CD4-positive, alpha-beta T cell treated with Interleukin-17A for 1 hour (primary cell): ENCODE results near the gene TGFBR3.
"Not testable (repeated sequence)": the region's sequence is repeated elsewhere in the genome, so short reads cannot be mapped to it uniquely, and the experiment has no call there.

Experiments used
- DNase-seq: peaks from one replicate; pipeline ENCODE4 v3.0.0-alpha.2; 2020

Gene TGFBR3

DNA sequence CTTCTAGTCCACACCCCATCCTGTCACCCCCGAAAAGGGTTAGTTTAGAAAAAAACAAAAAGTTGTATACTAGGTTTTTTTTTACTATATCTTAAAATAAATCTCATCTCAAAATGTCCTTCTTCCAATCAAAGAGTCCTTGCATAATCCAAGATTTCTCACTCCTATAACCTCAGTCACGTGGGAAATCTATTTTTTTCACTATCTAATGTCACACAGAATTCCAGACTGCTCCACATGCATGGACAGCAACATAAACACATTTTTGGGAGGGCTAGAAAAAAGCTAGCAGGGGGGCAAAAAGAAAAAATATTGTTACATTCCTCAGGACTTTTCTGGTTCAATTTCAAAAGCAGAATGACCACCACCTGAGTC lies 39.3 kb downstream of the TGFBR3 start:
- DNase-seq: no peak

DNA sequence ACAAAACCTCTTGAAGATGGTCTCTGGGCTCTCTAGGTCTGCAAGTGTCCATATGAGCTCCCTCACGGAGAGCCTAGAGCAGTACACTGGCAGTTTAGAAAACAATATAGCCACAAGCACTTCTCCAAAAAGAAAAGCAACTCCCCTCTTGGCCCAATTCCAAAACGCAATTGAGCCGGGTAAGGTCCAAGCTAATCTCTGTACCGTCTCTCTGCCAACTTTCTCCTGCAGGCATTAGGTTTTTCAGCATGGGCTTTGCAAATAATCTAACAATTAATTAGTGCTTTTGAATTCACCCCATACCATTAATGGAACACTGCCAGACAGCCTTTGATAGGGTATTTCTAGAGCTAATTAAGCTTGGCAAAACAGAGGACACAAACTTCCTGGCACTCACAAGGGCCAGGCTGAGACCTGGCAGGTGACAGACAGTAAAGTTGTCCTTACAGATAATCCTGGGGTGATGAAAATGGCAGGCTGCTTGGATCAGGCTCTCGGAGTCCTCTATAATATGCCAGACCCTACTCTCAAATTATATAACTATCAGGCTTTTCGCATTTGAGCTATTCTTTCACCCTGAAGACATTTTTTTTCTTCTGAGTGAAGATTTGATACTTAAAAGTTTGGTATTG lies 39.8 kb downstream of the TGFBR3 start:
- no peak for DNase-seq

DNA sequence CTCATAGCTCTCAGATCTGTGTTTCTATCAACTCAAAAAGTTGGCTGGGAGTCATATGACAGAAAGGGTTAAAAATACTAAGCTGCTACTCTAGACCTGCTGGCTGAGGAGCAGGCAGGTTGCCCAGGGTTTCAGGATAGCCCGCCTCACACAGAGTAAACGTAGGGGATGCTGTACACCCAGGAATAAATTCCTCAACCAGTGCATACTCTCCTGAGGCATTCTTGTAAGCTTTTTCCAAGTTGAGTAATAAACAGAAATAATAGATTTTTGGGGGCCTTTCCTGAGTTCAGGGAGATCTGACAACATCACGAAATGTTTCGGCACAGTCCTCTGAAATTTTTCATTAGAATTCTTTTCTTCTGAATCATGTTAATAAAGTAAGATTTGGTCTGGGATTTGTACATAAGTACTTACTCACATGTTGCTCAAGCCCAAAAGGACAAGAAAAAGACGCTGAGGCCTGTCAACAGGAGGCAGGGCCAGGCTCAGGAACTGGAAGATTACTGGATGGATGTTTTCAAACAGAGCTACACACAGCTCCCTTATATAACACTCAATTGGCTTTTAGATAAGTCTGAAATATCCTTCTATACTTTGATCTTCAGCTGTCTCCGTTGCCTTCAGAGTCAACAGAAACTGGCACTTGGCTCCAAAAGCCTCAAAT lies 41.0 kb downstream of the TGFBR3 start:
- no peak for DNase-seq

DNA sequence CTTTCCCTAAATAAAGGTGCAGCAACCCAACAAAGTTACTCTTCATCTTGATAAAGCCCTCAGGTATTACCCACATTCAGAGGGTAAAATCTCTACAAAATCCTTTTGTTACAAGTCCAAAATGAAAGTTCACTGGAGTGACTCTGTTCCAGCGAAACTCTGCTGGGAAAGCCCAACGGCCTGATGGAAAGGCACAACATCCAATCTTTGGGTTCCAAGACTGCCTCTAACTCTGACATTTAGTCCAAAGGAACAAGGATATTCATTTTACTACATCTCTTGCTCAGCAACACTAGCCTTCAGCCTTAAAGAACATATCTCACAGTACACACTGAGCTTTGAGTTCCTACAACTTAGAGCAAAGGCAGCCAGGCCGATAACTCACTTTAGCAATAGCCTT lies 42.1 kb downstream of the TGFBR3 start:
- DNase-seq: no peak

DNA sequence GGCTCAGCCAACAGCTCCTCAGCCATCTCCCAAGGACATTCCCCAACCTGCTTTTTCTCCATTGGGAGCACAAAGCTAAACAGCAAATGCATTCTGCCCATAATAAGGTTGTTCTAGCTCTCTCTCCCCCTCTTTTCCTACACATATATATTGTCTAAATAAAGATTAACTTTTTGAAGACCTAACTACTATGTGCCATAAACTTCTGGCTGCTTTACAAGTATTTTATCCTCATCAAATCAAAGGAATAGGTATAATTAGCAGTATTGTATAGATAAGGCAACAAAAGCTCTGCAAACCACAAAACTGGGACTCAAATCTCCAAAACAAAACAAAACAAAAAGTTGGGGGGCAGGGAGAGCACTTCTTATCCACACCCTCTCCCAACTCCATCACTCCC lies 43.4 kb downstream of the TGFBR3 start:
- no peak for DNase-seq

DNA sequence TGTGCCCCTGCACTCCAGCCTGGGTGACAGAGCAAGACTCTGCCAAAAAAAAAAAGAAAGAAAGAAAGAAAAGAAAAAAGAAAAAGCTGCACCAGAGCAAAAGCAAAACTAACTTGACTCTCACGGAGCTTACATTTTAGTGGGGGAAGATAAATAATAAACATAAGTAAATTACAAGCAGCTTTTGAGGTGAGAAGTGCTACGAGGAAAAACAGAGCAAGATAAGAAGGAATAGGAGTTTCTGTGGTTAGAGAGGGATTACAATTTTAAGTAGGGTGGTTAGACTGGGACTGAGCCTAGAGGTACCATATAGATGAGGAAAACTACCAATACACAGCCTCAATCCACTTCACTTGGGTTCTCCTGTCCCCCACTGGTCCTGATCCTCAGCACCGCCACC lies 43.9 kb downstream of the TGFBR3 start:
- no peak for DNase-seq

DNA sequence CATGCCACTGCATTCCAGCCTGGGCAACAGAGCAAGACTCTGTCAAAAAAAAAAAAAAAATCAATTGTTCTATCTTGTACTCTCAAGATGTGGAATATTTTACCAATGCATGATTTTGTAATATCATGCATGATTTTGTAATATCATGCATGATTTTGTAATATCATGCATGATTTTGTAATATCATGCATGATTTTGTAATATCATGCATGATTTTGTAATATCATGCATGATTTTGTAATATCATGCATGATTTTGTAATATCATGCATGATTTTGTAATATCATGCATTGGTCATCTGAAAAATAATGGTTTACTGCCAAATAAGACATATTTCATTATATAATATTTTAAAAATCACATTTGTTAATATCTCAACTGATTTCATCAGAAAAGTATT lies 45.7 kb downstream of the TGFBR3 start:
- DNase-seq: not testable (repeated sequence)

DNA sequence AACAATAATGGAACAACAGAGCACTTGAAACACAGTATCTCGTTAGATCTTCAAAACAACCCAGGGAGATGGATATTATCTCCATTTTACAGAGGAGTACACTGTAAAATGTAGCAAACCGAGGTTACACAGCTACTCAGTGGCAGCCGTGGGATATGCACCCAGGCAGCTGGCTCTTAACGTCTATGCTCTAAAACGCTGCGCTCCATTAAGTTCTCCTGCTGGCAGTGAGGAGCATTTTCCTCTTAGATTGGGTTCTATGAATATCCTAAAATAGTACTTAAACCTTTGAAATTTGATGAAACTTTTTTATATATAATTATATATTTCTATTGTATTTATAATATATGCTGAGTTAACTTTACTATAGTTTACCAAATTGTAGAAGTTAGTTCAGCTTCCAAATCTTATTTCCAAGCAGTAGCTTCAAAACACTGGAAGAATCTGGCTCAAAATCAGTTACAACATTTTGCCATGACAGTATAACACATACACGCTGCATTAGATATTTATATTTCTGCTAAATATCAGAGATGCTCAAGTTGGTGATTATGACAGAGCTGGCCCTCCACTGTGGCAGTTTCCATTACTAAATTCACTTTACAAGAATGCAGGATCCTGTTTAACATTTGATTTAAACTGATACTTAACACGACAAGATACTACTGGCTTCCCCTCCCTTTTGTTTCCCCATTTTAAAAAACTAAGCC lies 49.5 kb downstream of the TGFBR3 start:
- DNase-seq: no peak

DNA sequence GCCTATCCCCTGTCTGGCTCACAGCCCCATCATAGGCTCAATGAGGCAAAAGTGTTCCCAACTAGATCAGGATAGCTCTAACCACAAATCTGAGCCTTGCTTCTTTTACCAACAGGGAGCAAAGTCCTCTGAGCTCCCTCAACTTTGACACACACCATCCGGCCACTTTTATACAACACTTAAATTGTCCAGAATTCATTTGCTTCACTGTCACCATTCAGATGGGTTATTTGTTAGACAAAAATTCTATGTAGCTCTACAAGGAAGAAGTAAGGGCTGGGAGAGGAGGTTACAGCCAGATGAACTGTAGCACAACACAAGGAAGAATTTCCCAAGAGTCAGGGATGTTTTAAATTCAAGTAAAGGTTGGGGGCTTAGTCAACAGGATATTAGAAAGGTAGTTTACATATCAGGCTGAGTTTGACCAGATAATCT lies 50.8 kb downstream of the TGFBR3 start:
- DNase-seq: no peak

DNA sequence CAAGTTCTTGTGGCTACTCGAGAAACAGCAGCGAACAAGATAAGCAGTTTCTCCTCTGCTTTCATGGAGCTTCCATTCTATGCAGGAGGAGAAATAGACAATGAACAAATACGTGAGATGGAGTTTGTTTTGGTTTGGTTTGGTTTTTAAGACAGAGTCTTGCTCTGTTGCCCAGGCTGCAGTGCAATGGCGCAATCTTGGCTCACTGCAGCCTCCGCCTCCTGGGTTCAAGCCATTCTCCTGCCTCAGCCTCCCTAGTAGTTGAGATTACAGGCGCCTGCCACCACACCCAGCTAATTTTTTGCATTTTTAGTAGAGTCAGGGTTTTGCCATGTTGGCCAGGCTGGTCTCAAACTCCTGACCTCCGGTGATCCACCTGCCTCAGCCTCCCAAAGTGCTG lies 51.4 kb downstream of the TGFBR3 start:
- not testable (repeated sequence) for DNase-seq

DNA sequence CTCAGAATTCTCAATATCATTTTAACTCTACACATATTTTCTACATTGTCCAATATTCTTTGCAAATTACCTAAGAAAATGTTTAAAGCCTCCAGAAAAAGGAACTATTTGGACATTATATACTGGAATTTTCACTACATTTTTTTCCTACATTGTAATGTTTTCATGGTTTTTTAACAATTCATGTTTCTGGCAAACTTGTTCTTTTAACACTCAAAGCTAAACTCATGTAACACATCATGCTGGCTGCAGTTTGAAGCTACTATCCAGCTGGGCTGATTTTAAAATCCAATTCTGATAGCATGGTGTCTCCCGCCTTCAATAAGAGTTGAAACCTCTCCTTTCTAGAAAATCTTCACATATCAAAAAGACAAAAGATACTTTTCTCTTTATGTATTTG lies 52.0 kb downstream of the TGFBR3 start:
- DNase-seq: no peak

DNA sequence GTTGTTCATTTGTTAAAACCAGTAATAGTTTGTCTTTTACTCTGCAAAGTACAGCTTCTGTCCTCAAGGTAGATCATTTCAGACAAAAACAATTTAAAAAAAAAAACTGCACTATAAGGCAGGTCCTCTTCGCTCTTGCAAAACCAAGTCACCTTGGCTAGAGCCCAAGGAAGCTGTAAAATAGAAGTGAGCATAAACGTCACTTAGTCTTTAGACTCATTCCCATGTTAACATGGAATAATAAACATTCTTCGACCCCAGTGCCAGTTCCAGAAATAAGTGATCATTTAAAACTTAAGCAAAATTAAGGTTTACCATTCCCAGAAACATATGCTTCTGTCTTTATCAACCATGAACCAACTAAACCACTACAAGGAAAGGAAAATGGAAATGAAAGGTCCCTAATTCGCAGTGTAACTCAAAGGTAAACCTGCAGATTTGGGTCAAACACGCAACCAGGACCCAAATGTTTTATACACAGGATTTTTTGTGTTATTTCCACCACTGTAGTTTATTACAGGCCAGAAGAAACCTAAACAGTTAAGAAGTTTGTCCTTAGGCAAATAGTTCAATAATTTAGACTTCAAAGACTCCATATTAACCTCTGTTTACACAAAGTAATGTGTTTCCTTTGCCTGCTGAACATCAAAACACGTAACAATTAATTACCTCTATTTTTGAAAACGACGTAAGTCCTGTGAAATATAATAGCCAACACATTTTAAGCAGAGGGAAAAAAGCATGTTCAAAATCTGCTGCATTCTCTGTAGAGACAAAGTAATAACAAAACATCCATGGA lies 54.6 kb downstream of the TGFBR3 start:
- DNase-seq: no peak

DNA sequence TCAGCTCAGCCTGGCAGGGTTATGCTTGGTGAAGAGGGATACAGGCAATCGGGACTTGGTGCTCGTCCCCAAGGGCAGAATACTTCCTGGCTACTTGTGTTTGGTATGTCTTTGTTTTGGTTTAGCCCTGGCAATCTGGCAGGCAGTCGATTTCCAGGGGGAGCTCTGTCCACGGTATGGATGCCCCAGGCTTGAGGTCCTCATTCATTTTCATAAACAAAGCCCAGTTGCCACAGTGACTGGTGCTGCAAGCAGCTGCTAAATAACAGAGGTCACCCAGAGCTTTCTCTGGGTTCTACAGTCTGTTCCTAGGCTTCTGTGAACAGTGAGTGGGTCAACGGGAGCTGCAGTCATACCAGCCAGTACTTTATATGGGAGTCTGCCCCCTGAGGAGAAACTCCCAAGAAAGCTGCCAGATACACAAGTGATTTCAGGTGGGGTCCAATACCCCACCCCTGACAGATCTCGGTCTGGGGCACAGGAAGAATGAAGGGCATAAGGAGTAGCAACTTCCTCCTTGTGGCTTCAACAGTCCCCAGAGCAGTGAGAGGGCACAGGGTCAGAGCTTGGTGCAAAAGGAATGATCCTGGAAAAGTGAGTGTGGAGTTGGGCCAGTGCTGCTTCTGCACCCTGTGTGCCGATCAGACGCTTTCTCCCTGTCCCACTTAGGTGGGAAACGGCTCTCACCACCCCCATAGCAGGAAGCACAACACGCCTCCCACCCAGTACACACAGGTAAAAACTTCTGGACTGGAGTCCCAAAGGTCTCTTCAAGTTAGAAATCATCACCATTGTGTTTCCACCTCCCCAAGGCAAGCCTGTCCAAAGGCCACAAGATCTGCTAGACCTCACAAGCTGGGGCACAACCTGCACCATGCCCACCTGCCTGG lies 55.5 kb downstream of the TGFBR3 start:
- DNase-seq: no peak

DNA sequence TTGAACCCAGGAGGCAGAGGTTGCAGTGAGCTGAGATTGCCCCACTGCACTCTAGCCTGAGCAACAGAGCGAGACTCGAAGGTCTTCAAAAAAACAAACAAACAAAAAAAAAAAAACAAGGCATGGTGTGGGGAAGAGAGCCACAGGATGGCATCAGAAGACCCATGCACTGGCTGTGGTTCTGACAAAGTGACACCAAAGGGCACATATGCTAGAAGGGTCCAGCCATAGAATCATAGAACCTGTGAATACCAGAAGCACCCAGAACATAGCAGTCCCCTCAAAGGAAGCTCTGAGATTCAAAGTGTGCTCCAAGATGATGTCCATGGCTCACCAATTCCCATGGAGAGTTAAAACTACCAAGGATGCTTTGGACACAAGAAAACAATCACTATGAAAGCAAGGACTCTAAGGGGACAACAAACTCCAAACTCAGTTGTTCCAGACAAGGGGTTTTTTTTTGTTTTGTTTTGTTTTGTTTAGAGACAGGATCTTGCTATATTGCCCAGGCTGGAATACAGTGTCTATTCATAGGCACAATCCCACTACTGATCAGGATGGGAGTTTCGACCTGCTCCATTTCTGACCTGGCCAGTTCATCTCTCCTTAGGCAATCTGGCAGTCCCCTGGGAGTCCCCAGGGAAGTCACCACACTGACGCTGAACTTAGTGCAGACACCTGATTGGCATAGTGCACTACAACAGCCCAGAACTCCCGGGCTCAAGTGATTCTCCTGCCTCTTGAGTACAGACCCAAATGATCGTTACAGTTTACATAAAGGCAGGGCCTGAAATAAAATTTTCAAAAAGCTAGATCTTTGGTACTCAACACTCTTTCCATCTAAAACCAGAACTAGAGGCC lies 56.4 kb downstream of the TGFBR3 start:
- DNase-seq: no peak

DNA sequence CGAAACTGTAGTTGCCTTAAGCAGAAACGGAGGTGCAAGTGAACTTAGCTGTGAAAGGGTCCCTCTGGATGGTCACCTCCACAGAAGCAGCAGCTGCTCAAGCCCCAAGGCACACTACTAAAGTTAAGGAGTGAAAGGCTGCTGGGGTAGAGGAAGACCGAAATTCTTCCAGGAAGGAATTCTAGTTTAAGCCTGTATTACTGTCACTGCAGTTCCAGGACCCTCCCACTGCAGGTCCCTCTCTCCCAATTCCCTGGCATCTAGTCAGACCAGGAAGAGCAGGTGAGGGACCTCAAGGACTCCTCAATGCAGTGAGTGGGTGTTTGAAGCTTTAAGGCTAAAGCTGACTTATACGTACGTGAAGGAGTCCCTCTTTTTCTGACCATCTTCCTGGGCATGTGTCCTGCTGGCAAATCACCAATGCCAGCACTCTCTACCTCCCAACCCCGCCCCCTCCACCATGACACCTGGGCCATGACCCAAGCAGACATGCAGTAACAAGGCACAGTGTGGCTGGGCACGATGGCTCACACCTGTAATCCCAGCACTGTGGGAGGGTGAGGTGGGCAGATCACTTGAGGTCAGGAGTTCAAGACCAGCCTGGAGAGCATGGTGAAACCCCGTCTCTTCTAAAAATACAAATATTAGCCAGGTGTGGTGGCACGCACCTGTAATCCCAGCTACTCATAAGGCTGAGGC lies 57.2 kb downstream of the TGFBR3 start:
- DNase-seq: no peak

DNA sequence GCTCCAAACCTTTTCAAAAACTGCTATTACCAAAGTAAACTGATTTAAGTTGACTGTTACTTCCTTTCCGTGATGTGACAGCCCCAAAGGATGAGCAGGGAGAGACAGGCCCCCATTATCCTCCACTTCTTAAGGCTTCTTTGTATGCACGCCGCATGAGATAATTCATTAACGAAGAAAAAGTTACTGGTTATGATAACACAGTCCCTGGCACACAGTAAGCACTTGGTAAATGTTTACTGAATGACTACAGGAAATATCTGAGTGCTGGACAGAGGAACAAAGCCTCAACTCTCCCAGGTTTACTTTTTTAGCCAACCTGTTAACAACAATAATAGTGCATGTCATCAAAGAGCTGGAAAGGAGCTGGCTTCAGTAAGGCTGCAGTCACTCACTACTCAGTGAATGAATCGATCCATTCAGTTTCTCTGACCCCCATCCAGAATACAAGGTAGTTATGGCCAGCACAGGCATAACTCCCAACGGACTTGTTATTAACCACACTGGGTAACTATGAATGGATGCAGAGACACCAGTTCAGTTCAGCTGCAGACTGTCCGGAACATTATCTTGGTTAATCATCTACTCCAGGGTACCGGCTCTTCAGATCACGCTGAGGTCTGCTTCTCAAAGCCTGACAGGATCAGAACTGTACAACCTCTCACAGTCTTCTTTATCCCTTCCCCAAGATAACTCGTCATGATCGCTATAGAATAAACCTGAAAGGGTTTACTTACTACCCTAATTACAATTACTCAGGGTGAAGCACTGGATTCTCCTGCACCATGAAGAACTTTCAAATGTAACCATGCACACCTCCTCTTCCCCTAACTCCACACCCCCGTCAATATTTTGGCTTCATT lies 58.3 kb downstream of the TGFBR3 start:
- no peak for DNase-seq

DNA sequence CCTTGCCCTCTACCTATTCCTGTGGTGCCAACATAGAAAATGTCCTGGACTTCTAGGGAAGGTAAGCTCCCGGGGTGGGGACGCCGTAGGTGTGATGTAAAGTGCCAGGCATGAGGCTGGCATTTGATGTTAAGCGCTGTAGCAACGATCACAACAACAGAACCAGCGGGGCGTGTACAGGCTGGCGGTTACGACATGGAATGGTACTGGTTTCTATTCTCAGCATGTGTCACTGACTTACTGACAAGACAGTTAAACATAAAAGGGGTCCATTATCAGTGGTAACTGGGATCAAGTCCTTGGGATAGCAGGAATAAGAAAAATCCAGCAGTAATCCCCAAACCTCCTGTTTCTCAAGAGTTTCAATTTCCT lies 58.9 kb downstream of the TGFBR3 start:
- DNase-seq: peak; percentile 15

DNA sequence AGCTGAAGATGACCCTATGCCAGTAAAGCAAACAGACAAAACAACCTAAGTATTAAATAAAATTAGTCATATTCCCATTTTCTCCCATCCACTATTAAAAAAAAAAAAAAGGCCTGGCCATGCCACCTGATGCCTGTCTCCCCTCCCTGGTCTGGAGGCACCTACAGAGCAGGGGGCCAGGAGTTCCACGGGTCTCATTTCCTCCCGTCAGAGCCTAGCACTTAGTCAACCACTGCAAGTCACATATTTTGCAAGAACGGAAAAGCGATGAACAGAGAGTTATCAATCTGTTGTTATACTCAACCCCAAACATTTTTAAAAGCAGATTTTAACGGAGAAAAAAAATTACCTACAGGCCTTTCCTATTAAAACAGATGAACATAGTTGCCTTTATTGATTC lies 59.3 kb downstream of the TGFBR3 start:
- no peak for DNase-seq

DNA sequence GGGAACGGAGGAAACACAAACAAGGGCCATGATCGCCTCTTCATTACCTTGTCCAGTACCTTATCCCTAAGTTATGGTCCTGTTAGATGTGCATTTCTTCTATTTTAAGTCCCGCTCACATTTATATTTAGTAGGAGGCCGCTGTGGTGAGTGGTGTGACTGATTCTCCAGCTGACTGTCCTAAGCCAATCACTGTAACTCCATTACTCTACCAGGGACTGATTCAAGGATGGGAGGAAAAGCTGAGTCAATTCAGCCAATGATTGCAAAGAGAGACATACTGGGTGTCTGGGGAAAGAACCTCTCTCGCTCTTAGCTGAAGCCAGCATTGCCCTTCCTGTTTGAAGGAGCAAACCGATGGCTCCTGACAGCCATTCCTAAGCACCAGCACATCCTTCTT lies 59.7 kb downstream of the TGFBR3 start:
- DNase-seq: no peak
